Hepatocyte (in vitro differentiated cells): ENCODE measurements around the gene GASK1A.

Experiments
- EZH2phosphoT487 ChIP-seq: fragments of 200-600 bp; sonication (generic); IDR thresholded peaks from one replicate; pipeline ENCODE4 v1.6.1; 2018; ENCODE audit warnings: antibody characterized with exemption, mild to moderate bottlenecking, low read depth, moderate library complexity; ENCODE audit not compliant: unreplicated experiment, severe bottlenecking
- TF ChIP-seq, protein P1 (sequence below): fragments of 200-600 bp; sonication (generic); IDR thresholded peaks from 2 replicates; pipeline ENCODE4 v1.5.1; 2016; ENCODE audit warnings: antibody characterized with exemption, mild to moderate bottlenecking; ENCODE audit not compliant: poor library complexity

DNA sequence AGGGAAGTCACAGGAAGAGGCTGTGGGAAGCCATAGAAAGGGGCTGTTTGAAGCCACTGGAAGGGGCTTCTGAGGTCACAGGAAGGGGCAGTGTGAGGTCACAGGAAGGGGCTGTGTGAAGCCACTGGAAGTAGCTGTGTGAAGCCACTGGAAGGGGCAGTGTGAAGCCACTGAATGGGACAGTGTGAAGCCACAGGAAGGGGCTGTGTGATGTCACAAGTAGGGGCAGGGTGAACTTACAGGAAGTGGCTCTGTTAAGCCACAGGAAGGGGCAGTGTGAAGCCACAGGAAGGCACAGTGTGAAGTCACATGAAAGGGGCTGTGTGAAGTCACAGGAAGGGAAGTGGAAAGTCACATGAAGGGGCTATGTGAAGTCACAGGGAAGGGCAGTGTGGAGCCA, 33.1 kb downstream of the GASK1A start:
- TF ChIP-seq, protein P1, sequence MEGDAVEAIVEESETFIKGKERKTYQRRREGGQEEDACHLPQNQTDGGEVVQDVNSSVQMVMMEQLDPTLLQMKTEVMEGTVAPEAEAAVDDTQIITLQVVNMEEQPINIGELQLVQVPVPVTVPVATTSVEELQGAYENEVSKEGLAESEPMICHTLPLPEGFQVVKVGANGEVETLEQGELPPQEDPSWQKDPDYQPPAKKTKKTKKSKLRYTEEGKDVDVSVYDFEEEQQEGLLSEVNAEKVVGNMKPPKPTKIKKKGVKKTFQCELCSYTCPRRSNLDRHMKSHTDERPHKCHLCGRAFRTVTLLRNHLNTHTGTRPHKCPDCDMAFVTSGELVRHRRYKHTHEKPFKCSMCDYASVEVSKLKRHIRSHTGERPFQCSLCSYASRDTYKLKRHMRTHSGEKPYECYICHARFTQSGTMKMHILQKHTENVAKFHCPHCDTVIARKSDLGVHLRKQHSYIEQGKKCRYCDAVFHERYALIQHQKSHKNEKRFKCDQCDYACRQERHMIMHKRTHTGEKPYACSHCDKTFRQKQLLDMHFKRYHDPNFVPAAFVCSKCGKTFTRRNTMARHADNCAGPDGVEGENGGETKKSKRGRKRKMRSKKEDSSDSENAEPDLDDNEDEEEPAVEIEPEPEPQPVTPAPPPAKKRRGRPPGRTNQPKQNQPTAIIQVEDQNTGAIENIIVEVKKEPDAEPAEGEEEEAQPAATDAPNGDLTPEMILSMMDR = no peak
- TF ChIP-seq EZH2phosphoT487 = no peak
